ENCODE measurements around the gene L3MBTL4. TPM values are rescaled to one million over a fixed set of nuclear protein-coding genes. Genes with fewer than 3 reads are reported as not detected.

L3MBTL4 gene
- total RNA-seq, 2 experiments from 2014 or later = 0.29 to 0.31 TPM

DNA sequence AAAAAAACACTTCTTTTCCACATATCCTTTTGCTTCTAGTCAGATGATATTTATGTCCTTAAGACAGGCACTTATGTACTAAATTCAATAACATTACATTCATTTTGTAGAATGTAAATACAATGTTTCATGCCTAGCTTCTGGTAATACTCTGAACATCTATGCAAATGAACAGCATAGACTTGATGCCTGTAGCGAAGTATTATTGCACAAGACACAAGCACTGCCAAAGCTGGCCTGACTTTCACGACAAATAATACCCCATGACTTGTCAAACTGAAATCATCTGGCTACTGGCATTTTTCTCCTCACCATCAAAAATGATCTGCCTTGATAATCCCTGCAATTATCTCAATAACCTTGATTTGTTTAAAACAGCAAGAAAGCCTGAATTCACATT lies 101.3 kb downstream of the L3MBTL4 start:
- no peak overlapping the region for H3K4me3 Mint-ChIP-seq
- DNase-seq = no peak
- peaks cover 17% of the 10 kb centered on the region for H3K9me3 Mint-ChIP-seq
- H3K27ac Mint-ChIP-seq = no peak overlapping the region
- CTCF ChIA-PET = no interaction called here
- H3K4me1 Mint-ChIP-seq (ENCODE audit: low read depth) = no peaks in the 10 kb centered on the region
- POLR2A ChIA-PET = no interaction called here
- H3K36me3 Mint-ChIP-seq = no peaks in the 10 kb centered on the region
- H3K27me3 Mint-ChIP-seq = no peaks in the 10 kb centered on the region
- intact Hi-C loops (cut with micrococcal nuclease) = no loop called here

DNA sequence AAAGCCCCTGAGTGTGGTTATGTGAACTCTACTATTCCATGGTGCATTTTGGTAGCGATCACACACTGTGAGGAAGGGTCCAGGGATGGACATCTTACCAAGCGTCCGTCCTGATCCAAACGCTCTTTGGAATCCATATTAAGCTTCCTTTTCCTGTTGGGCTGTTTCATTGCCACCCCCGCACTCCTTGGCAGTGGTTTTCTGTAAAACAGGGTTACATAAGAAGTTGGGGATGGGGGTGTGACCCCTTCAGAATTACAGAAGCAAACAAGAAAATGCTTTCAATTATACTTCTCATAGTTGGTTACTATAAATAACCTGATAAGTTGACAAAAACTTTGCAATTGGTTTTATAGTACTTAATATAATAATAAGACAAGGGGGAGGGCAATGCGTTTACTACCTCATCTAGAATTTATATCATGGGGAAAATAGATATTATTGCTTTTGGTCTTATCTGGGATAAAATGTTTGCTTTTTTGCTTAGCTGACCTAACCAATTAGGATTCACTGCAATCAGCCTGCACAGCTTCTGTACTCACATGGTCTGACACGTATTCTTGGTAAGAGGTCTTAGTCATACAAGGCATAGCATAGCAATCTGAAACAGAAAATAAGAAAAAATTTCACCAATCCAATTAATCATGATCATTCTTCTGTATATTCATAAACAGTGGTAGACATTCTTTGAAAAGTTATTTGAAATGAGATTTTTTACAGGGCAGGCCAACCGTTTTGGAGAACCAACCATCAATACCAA lies 103.1 kb downstream of the L3MBTL4 start:
- Mint-ChIP-seq H3K36me3 (no peaks in the 10 kb centered on the region), H3K9me3 (peaks cover 14% of the 10 kb centered on the region), H3K27me3 (no peaks in the 10 kb centered on the region), H3K4me3 (no peak overlapping the region), H3K27ac (no peak overlapping the region), H3K4me1 (ENCODE audit: low read depth) (no peaks in the 10 kb centered on the region)
- CTCF ChIA-PET = no interaction called here
- DNase-seq = no peak
- POLR2A ChIA-PET = no interaction called here
- intact Hi-C loops (cut with micrococcal nuclease) = no loop called here

DNA sequence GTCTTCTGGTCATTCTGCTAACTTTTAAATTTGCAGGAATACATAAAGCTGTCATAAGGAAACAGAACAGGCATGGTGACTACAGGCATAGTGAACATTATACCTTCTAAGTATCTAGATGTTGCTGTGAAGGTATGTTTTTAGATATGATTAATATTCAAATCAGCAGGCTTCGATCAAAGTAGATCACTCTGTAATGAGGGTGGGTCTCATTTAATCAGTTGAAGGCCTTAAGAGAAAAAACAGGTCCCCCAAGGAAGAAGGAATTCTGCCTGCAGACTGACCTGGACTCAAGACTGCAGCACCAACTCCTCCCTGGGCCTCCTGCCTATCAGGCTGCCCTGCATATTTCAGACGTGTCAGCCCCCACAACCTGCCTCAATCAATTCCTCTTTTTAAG lies 104.0 kb downstream of the L3MBTL4 start:
- no peaks in the 10 kb centered on the region for H3K4me1 Mint-ChIP-seq (ENCODE audit: low read depth)
- POLR2A ChIA-PET = no interaction called here
- intact Hi-C loops (cut with micrococcal nuclease) = no loop called here
- no peak for DNase-seq
- H3K9me3 Mint-ChIP-seq = peaks cover 14% of the 10 kb centered on the region
- H3K4me3 Mint-ChIP-seq = no peak overlapping the region
- H3K27ac Mint-ChIP-seq = no peak overlapping the region
- H3K27me3 Mint-ChIP-seq = no peaks in the 10 kb centered on the region
- CTCF ChIA-PET = no interaction called here
- H3K36me3 Mint-ChIP-seq = no peaks in the 10 kb centered on the region

DNA sequence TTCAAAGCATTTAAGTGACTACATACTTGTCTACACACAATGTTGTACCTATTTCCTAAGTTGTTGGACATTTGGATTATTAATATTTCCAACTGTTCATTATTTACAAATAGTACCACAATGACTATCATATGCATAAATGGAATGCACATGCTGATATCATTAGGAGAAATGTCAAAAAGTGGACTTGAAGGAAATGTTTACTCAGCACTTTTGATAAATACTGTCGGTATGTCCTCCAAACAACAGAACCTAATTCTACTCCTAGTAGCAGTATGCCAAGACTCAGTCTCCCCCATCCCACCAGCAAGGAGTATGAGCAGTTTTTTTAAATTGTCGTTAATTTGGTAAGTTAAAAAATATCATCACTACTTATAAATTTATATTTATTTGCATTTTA lies 116.8 kb downstream of the L3MBTL4 start:
- H3K27ac Mint-ChIP-seq = no peak overlapping the region
- POLR2A ChIA-PET = no interaction called here
- DNase-seq = no peak
- CTCF ChIA-PET = no interaction called here
- H3K4me3 Mint-ChIP-seq = no peak overlapping the region
- H3K9me3 Mint-ChIP-seq = no peaks in the 10 kb centered on the region
- H3K4me1 Mint-ChIP-seq (ENCODE audit: low read depth) = no peaks in the 10 kb centered on the region
- no peaks in the 10 kb centered on the region for H3K36me3 Mint-ChIP-seq
- intact Hi-C loops (cut with micrococcal nuclease) = no loop called here
- no peaks in the 10 kb centered on the region for H3K27me3 Mint-ChIP-seq

DNA sequence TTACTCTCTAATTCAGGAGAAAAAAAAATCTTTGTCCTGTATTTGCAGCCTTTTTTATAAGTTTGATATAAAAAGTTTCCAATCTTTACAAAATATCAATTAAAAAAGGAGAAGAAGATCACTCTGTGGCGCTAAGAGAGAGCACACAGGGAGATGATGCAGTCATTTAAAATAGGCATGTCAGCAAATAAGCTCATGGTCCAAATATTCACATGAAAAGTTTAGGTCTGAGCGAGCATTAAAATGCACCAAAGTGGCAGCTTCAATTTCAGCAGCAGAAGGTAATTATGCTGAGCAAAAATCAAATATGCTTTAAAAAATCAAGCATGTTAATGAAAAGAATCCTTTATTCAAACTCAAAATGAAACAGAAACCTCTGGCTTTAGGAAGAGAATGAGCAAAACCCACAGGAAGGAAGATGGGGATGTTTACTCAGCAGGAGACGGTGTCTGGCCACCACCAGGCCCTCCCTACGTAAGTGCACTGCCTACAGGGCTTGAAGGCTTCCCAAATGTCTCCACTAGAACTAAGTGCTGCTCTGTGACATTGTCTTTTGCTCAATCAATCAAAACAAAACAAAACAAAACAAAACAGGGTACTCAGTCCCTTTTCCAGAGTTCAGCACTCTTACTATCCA lies 120.4 kb downstream of the L3MBTL4 start:
- CTCF ChIA-PET = no interaction called here
- no peaks in the 10 kb centered on the region for H3K27me3 Mint-ChIP-seq
- no peak overlapping the region for H3K27ac Mint-ChIP-seq
- POLR2A ChIA-PET = no interaction called here
- no peak for DNase-seq
- H3K36me3 Mint-ChIP-seq = no peaks in the 10 kb centered on the region
- no peaks in the 10 kb centered on the region for H3K4me1 Mint-ChIP-seq (ENCODE audit: low read depth)
- intact Hi-C loops (cut with micrococcal nuclease) = no loop called here
- H3K4me3 Mint-ChIP-seq = no peak overlapping the region
- no peaks in the 10 kb centered on the region for H3K9me3 Mint-ChIP-seq

DNA sequence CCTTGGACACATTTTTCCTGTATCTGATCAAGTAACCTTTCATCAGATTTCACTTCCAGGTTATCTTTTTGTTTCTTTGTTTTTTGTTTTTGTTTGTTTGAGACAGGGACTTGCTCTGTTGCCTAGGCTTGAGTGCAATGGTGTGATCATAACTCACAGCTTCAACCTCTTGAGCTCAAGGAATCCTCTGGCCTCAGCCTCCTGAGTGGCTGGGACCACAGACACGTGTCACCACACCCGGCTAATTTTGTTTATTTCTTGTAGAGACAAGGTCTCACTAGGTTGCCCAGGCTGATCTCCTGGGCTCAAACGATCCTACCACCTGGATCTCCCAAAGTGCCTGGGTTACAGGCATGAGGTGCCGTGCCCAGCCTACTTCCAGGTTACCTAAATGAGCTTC lies 124.9 kb downstream of the L3MBTL4 start:
- no peaks in the 10 kb centered on the region for H3K36me3 Mint-ChIP-seq
- H3K27ac Mint-ChIP-seq = no peak overlapping the region
- H3K4me1 Mint-ChIP-seq (ENCODE audit: low read depth) = no peaks in the 10 kb centered on the region
- H3K27me3 Mint-ChIP-seq = no peaks in the 10 kb centered on the region
- no peaks in the 10 kb centered on the region for H3K9me3 Mint-ChIP-seq
- intact Hi-C loops (cut with micrococcal nuclease) = no loop called here
- H3K4me3 Mint-ChIP-seq = no peak overlapping the region
- ChIA-PET POLR2A (no interaction called here), CTCF (no interaction called here)
- no peak for DNase-seq

DNA sequence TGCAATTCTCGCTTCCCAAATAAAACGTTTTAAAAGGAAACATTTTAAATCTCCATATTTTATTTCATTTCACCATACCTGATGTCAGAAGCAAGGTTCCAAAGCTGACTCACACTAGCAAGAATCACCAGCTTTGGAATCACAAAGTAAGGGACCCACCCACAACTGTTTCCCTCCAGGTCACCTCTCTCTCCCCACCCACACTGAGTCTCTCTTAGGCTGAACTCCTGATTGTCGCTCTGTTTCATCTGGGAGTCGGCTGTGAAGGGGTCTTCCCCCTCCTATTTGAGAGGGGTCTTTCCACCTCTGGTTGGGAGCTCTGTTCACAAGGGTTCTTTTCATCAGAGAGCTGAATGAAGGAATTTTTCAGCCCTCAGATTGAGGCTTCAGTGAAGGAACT lies 128.1 kb downstream of the L3MBTL4 start:
- Mint-ChIP-seq H3K27ac (no peak overlapping the region), H3K9me3 (peaks cover 2% of the 10 kb centered on the region), H3K27me3 (no peaks in the 10 kb centered on the region), H3K4me1 (ENCODE audit: low read depth) (no peaks in the 10 kb centered on the region), H3K4me3 (no peak overlapping the region), H3K36me3 (no peaks in the 10 kb centered on the region)
- intact Hi-C loops (cut with micrococcal nuclease) = no loop called here
- DNase-seq = no peak
- ChIA-PET CTCF (interaction anchor here (0.7 kb wide), 1 partner anchor 843 kb away, joined by 3 read pairs; no protein-coding TSS in a partner anchor), POLR2A (no interaction called here)

DNA sequence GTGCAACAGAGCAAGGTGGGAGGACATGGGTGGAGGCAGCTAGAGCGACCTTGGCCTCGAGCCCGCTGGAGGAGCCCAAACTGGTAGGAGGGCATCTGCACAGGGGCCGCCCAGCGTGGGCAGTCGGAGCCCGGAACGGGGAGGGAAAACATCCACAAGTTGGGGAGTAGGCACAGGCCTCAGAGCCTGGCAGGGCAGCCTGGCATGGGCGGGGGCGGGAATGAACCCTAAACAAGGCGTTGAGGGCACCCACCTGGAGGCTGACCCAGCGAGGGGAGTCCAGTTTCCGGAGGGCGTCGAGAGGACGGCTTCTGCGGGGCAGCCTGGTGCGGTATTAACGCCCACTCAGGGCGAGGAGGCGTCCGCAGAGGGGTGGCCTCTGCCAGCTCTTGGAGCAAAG lies 129.9 kb downstream of the L3MBTL4 start:
- CTCF ChIA-PET = no interaction called here
- Mint-ChIP-seq H3K9me3 (peaks cover 2% of the 10 kb centered on the region), H3K36me3 (no peaks in the 10 kb centered on the region), H3K27me3 (no peaks in the 10 kb centered on the region), H3K4me1 (ENCODE audit: low read depth) (no peaks in the 10 kb centered on the region), H3K27ac (no peak overlapping the region), H3K4me3 (no peak overlapping the region)
- no peak for DNase-seq
- POLR2A ChIA-PET = no interaction called here
- intact Hi-C loops (cut with micrococcal nuclease) = no loop called here

DNA sequence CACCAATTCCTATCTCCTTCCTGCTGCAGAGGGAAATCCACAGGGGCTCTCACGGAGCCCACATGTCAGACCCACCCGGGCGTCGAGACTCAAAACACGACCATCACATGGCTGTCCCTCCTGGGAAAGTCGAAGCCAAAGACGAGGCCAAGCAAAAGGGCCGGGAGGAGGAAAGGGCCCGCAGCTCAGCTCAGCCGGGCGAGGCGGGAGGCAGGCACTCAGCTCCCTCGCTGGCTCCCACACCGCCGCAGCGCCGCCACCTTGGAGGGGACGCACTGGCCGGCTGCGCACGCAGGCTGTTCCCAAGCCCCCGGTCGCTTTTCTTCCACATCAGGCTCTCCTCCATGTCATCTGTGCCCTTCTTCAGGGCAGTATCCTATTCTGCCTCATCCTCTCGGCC lies 130.4 kb downstream of the L3MBTL4 start:
- ChIA-PET POLR2A (no interaction called here), CTCF (no interaction called here)
- Mint-ChIP-seq H3K27me3 (no peaks in the 10 kb centered on the region), H3K9me3 (peaks cover 2% of the 10 kb centered on the region), H3K4me3 (no peak overlapping the region), H3K4me1 (ENCODE audit: low read depth) (no peaks in the 10 kb centered on the region), H3K36me3 (no peaks in the 10 kb centered on the region), H3K27ac (no peak overlapping the region)
- intact Hi-C loops (cut with micrococcal nuclease) = no loop called here
- no peak for DNase-seq

DNA sequence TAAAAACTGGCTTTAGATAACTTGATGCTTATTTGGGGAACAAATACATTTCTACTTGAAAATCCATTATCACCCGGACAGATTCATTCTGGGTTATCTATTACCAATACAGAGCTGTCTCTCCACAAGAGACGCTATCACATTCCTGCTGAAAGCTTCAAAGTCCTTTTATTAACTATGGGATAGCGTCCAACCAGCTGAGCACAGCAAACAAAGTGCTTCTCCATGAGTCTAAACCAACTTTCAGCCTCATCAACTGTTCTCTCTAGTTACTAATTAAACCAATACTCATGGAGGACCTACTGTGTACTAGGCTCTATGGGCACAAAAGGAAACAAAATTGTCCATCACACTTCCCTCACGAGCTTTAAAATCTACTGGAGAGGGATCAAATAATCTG lies 132.8 kb downstream of the L3MBTL4 start:
- H3K27me3 Mint-ChIP-seq = no peaks in the 10 kb centered on the region
- ChIA-PET POLR2A (no interaction called here), CTCF (no interaction called here)
- DNase-seq = no peak
- no peak overlapping the region for H3K27ac Mint-ChIP-seq
- H3K36me3 Mint-ChIP-seq = no peaks in the 10 kb centered on the region
- no peaks in the 10 kb centered on the region for H3K4me1 Mint-ChIP-seq (ENCODE audit: low read depth)
- intact Hi-C loops (cut with micrococcal nuclease) = no loop called here
- peaks cover 2% of the 10 kb centered on the region for H3K9me3 Mint-ChIP-seq
- no peak overlapping the region for H3K4me3 Mint-ChIP-seq

DNA sequence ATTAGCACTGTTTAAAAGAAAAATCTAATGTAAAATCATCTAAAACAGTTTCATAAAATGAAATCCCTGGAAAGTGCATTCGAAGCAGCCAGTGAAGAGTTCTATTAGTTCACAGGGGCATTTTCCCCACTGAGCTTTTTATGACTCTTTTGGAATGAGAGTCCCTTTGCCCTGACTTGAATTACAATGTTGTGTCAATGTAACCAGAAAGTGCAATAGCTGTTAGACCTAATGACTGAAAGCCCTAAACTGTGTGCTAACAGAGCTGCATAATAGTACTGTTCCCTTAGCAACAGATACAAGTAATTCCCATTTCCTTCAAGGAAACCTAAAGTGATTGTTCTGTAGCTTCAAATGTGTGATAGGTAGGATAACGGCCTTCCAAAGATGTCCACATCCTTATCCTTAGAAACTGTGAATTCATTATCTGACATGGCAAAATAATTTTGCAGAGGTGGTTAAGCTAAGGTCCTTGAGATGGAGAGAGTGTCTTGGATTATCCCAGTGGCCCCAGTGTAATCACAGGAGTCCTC lies 134.4 kb downstream of the L3MBTL4 start:
- Mint-ChIP-seq H3K4me1 (ENCODE audit: low read depth) (no peaks in the 10 kb centered on the region), H3K36me3 (no peaks in the 10 kb centered on the region), H3K9me3 (peaks cover 2% of the 10 kb centered on the region), H3K27ac (no peak overlapping the region), H3K27me3 (no peaks in the 10 kb centered on the region), H3K4me3 (no peak overlapping the region)
- no peak for DNase-seq
- CTCF ChIA-PET = no interaction called here
- intact Hi-C loops (cut with micrococcal nuclease) = no loop called here
- POLR2A ChIA-PET = no interaction called here

DNA sequence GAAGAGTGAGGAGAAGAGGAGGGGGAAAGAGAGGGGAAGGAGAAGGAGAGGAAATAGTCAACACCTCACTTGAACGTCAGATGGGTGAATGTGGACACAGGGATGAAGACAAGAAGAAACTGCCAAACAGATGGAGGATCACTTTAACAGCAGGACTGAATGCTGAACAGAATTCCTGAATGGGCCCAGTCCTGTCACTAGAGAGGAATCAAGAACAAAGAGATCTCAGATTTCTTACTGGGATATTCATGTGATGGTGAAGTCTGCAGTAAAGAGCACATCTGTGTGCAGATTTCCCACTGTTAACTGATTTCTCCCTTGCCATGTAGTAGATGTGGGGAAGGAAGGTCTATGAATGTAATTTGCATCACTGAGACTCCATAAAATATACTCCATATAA lies 135.4 kb downstream of the L3MBTL4 start:
- H3K9me3 Mint-ChIP-seq = no peaks in the 10 kb centered on the region
- intact Hi-C loops (cut with micrococcal nuclease) = no loop called here

DNA sequence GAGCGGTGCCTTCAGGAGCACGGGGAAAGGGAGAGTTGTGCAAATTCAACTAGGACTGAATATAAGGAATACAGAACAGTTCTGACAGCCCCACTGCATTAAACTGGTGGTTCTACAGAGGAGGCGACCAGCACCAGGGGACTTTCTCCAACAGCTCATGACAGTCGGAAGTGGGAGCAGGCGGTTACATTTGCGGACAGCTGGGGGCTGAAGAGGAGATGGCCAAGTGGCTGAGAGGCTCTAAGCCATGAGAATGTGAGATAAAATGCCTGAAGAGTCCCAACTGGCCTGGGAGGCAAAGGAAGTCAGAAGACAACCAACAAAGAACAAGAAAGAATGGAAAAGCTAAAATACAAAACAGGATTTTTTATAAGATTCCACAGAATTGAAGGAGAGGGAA lies 141.3 kb downstream of the L3MBTL4 start:
- no peak for DNase-seq
- ChIA-PET CTCF (no interaction called here), POLR2A (no interaction called here)
- Mint-ChIP-seq H3K27me3 (no peaks in the 10 kb centered on the region), H3K36me3 (no peaks in the 10 kb centered on the region), H3K27ac (no peak overlapping the region), H3K4me1 (ENCODE audit: low read depth) (peaks cover 5% of the 10 kb centered on the region), H3K4me3 (no peak overlapping the region), H3K9me3 (peaks cover 15% of the 10 kb centered on the region)
- intact Hi-C loops (cut with micrococcal nuclease) = no loop called here

More for the DNA sequence above, 135.4 kb downstream of the L3MBTL4 start:
- Mint-ChIP-seq H3K27me3 (no peaks in the 10 kb centered on the region), H3K4me1 (ENCODE audit: low read depth) (no peaks in the 10 kb centered on the region), H3K4me3 (no peak overlapping the region), H3K27ac (no peak overlapping the region), H3K36me3 (no peaks in the 10 kb centered on the region)
- no peak for DNase-seq
- CTCF ChIA-PET = no interaction called here
- POLR2A ChIA-PET = no interaction called here

Measured in activated CD4-positive, alpha-beta memory T cell treated with anti-CD3 and anti-CD28 coated beads for 36 hours (primary cell).